Measurements from ENCODE around the gene RCSD1. TPM values are rescaled to one million over a fixed set of nuclear protein-coding genes. Genes with fewer than 3 reads are reported as not detected.
A peak's percentile ranks its signal among the peaks of the same experiment; 100 is the strongest.

Gene RCSD1
- total RNA-seq, 2 donors from 2014 or later, result 2.8 to 13.8 TPM

DNA sequence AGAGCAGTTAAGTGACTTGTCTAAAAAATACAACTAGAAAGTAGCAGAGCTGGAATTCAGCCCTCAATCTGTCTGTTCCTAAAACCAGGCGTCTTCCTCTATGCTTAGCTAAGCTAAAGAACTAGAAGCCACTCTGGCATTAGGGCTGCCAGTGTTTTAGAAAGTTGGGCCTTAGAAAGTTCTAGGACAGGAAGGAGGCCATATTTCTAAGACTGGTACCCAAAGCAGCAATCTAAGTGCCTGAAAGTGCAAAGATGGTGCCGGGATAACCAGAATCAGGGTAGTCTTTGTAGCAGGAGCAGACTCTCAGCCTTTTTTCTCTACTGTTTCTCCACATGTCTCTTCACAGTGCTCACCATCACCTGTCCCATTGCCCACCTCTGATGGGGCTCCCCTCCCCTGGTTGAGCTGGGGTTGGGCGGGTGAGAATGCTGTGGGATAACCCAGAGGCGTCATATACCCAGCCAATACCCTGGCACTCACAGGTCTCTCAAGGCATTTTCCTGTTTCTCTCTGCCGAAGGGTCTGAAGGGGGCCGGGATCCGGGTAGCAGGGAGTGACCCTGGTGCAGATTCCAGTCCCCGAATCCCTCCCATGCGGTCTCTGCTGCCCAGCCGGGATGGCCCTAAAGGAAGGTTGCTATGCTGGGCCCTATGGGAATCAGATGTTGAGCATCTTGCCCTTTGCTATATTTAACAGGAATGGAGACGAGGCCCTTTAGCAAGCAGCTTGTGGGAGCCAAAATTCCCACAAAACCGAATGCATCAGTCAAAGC, 1.1 kb upstream of the RCSD1 start:
- TF ChIP-seq, protein P1, sequence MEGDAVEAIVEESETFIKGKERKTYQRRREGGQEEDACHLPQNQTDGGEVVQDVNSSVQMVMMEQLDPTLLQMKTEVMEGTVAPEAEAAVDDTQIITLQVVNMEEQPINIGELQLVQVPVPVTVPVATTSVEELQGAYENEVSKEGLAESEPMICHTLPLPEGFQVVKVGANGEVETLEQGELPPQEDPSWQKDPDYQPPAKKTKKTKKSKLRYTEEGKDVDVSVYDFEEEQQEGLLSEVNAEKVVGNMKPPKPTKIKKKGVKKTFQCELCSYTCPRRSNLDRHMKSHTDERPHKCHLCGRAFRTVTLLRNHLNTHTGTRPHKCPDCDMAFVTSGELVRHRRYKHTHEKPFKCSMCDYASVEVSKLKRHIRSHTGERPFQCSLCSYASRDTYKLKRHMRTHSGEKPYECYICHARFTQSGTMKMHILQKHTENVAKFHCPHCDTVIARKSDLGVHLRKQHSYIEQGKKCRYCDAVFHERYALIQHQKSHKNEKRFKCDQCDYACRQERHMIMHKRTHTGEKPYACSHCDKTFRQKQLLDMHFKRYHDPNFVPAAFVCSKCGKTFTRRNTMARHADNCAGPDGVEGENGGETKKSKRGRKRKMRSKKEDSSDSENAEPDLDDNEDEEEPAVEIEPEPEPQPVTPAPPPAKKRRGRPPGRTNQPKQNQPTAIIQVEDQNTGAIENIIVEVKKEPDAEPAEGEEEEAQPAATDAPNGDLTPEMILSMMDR (IDR thresholded peaks at IDR 0.05), result no peak
- no peak for TF ChIP-seq POLR2A (IDR thresholded peaks at IDR 0.05)
- Histone ChIP-seq H3K36me3 (no peaks in the 10 kb centered on the region), H3K4me3 (no peak overlapping the region), H3K27ac (no peak overlapping the region), H3K27me3 (replicated peaks; ENCODE audit: insufficient read depth) (no peaks in the 10 kb centered on the region), H3K4me1 (replicated peaks) (no peaks in the 10 kb centered on the region), H3K9me3 (no peaks in the 10 kb centered on the region)
- intact Hi-C loops (cut with DNase I), result no loop called here
- 89% methylated on average over 12 of the region's 12 CpGs for WGBS
- no peak for DNase-seq (ENCODE audit: low spot score)

DNA sequence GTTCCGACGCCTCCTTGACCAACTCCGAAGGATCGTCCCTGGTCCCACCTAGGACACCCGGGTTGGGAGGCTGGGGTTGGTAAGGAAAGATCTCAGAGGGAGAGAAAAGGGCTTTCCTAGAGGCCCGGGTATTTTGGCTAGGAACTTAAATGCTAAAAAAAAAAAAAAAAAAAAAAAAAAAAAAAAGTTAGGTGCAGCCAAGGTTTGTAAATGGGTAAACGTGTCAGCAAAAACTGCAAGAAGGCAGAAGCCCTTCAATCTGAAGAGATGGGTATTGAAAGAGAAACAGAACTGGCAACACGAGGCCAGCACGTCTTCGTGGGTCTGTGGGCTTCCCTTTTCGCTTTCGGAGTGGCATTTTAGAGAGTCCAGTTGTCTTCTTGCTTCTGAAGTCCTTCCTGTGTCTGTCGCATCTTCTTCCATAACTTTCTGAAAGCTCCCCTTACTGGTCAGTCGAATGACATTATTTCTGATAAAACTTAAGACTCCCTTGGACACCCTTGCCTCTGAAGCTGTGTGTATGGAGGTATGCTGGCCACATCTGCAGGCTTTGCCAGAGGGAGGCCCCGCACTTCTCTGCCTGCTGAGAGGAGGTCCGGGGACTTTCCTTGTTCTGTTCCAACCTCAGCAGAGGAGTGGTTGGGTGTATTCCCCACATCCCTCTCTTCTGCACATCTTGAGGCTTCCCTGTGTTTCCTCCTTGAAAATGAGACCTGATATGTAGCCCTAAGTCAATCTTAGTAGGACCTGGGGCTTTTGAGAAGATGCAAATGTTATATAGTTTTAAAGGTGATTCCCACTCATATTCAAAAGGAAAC, 745 bp downstream of the RCSD1 start:
- TF ChIP-seq POLR2A (IDR thresholded peaks at IDR 0.05) (no peak), POLR2AphosphoS5 (IDR thresholded peaks at IDR 0.05) (no peak)
- TF ChIP-seq, protein P1 (IDR thresholded peaks at IDR 0.05), result no peak
- H3K4me3 ChIP-seq, result peak overlapping the region; percentile 37 to 45
- H3K9me3 ChIP-seq, result no peaks in the 10 kb centered on the region
- no peaks in the 10 kb centered on the region for H3K4me1 ChIP-seq (replicated peaks)
- H3K27ac ChIP-seq, result peak overlapping the region; percentile 41 to 61
- no peaks in the 10 kb centered on the region for H3K27me3 ChIP-seq (replicated peaks; ENCODE audit: insufficient read depth)
- DNase-seq (ENCODE audit: low spot score), result no peak
- no peaks in the 10 kb centered on the region for H3K36me3 ChIP-seq
- intact Hi-C loops (cut with DNase I), result loop anchor here (10.0 kb wide), 1 partner anchor 54 kb away; no protein-coding TSS in a partner anchor
- 43% methylated on average over 16 of the region's 16 CpGs for WGBS

DNA sequence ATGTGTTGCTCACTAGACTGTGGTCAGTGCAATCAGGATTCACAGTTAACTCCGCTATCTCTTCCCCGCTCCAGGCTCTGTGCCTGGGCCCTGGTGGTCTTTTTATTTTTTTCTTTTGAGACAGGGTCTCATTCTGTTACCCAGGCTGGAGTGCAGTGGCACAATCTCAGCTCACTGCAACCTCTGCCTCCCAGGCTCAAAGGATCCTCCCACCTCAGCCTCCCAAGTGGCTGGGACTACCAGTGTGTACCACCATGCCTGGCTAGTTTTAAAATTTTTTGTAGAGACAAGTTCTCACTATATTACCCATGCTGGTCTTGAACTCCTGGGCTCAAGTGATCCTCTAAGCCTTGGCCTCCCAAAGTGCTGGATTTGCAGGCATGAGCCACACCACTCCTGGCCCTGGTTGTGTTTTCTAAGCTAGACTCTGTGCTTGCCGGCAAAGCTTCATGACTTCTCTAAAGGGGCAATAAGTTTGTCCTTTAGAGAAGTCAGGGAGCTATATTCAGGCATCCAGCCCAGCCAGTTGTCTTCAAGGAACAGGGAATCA, 1.4 kb downstream of the RCSD1 start:
- 57% methylated on average over 3 of the region's 3 CpGs for WGBS
- Histone ChIP-seq H3K27ac (no peak overlapping the region), H3K27me3 (replicated peaks; ENCODE audit: insufficient read depth) (no peaks in the 10 kb centered on the region), H3K36me3 (no peaks in the 10 kb centered on the region), H3K4me3 (peak overlapping the region in 1 of 2 donors; percentile 0), H3K4me1 (replicated peaks) (no peaks in the 10 kb centered on the region), H3K9me3 (no peaks in the 10 kb centered on the region)
- intact Hi-C loops (cut with DNase I), result loop anchor here (10.0 kb wide), 1 partner anchor 53 kb away; no protein-coding TSS in a partner anchor
- DNase-seq (ENCODE audit: low spot score), result no peak
- TF ChIP-seq, protein P1 (IDR thresholded peaks at IDR 0.05), result no peak
- TF ChIP-seq POLR2A (IDR thresholded peaks at IDR 0.05) (no peak), POLR2AphosphoS5 (IDR thresholded peaks at IDR 0.05) (no peak)

DNA sequence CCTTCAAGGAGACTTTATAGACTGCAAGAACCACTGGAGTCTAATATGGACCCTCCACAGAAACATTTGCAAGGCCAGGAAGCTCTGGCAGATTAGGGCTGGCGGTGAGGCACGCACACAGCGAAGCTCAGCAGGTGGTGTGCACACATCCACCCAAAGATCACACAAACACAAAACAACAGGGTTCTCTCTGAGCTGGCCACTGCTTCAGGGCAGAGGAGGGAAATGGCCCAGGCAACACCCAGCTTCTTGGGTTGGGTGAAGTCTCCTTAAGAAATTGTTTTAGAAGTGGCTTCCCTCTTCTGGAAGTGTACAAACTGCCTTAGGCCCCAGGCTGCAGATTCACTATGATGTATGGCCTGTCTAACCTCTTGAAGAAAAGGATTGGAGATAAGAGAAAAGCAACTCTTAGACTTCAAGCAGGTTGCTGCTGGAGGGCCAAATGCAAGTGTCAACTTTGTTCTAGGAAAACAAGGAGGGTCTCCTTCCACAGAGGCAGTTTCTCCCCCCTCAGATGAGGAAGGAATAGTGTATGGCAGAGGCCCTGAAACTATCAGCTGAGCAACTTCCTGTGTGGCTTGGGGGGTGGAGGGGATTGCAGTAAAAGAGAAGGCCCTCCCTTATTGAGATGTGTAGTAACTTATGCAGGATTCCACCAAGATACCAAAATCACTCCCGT, 2.0 kb downstream of the RCSD1 start:
- TF ChIP-seq POLR2AphosphoS5 (IDR thresholded peaks at IDR 0.05) (no peak), POLR2A (IDR thresholded peaks at IDR 0.05) (no peak)
- TF ChIP-seq, protein P1 (IDR thresholded peaks at IDR 0.05), result no peak
- no peak for DNase-seq (ENCODE audit: low spot score)
- H3K27me3 ChIP-seq (replicated peaks; ENCODE audit: insufficient read depth), result no peaks in the 10 kb centered on the region
- H3K4me3 ChIP-seq, result no peak overlapping the region
- no peaks in the 10 kb centered on the region for H3K4me1 ChIP-seq (replicated peaks)
- no peak overlapping the region for H3K27ac ChIP-seq
- 83% methylated on average over 4 of the region's 4 CpGs for WGBS
- H3K9me3 ChIP-seq, result no peaks in the 10 kb centered on the region
- no peaks in the 10 kb centered on the region for H3K36me3 ChIP-seq
- intact Hi-C loops (cut with DNase I), result loop anchor here (10.0 kb wide), 1 partner anchor 53 kb away; no protein-coding TSS in a partner anchor

Measured in prostate gland (tissue), 2 donors.